HL-60 (cell line): ENCODE data around the gene CD1C.

Experiments
- CTCF ChIP-seq: IDR thresholded peaks from one replicate; pipeline ENCODE4 v1.5.1; 2011; ENCODE audit warnings: low read length, control low read depth, inconsistent platforms; ENCODE audit not compliant: insufficient read depth
- GABPA ChIP-seq: IDR thresholded peaks from 2 replicates; pipeline ENCODE4 v1.6.1; 2012; ENCODE audit warnings: low read depth
- REST ChIP-seq: IDR thresholded peaks from 2 replicates; pipeline ENCODE4 v1.6.1; 2012; ENCODE audit warnings: low read depth; ENCODE audit not compliant: insufficient replicate concordance

- TF ChIP-seq CTCF (no peak), REST (no peak), GABPA (no peak)
Observed at GRCh38 chr1:158290321-158290844, 660 bp downstream of the CD1C start.
